Suprapubic skin (tissue), 4 donors: Measurements from ENCODE around the gene FBXO10. TPM values are rescaled to one million over a fixed set of nuclear protein-coding genes. Genes with fewer than 3 reads are reported as not detected.
A peak's percentile ranks its signal among the peaks of the same experiment; 100 is the strongest.

ENCODE experiments used
- DNase-seq, 2 donors: peaks; one replicate each; pipeline ENCODE4 v3.0.0-alpha.2; 2019; ENCODE audit warnings: low spot score in 2 of 2
- H3K27ac ChIP-seq: fragments of 200-600 bp; sonication (generic); one replicate; pipeline ENCODE4 v1.5.1; 2019
- H3K27me3 ChIP-seq: fragments of 200-600 bp; sonication (generic); one replicate; pipeline ENCODE4 v1.5.1; 2019
- H3K36me3 ChIP-seq: fragments of 200-600 bp; sonication (generic); one replicate; pipeline ENCODE4 v1.5.1; 2019
- H3K4me1 ChIP-seq: fragments of 200-600 bp; sonication (generic); one replicate; pipeline ENCODE4 v1.5.1; 2019
- H3K4me3 ChIP-seq: fragments of 200-600 bp; sonication (generic); one replicate; pipeline ENCODE4 v1.5.1; 2019; ENCODE audit warnings: mild to moderate bottlenecking
- H3K9me3 ChIP-seq: fragments of 200-600 bp; sonication (generic); one replicate; pipeline ENCODE4 v1.5.1; 2019
- EP300 ChIP-seq: sonication (generic); formaldehyde crosslinking; IDR thresholded peaks from one replicate; pipeline ENCODE4 v1.6.1; 2017; ENCODE audit warnings: antibody characterized with exemption
- POLR2A ChIP-seq, 2 donors: fragments of 450-650 bp; IDR thresholded peaks; one replicate each; pipeline ENCODE4 v1.6.1; 2017; ENCODE audit warnings: antibody characterized with exemption in 2 of 2, mild to moderate bottlenecking in 2 of 2, moderate library complexity in 2 of 2
- POLR2AphosphoS5 ChIP-seq, 3 donors: sonication (generic); formaldehyde crosslinking; IDR thresholded peaks; one replicate each; pipeline ENCODE4 v1.6.1; 2017; ENCODE audit warnings: antibody characterized with exemption in 3 of 3
- WGBS: methylation state at CpG from one replicate; pipeline ENCODE4 v1.1.5; 2018; 5-methylcytosine and 5-hydroxymethylcytosine counted together
- total RNA-seq, 4 donors: library from RNA; depleted of rRNA; stranded (reverse); fragments of >200 nt; gene quantifications; one replicate each; pipeline ENCODE4 v1.1.0, GENCODE V29; 2016
- TF ChIP-seq, protein P1 (sequence below), 2 donors: fragments of 200-600 bp in 1 of 2; fragments of 450-650 bp in 1 of 2; sonication (generic) in 1 of 2; IDR thresholded peaks; one replicate each; pipeline ENCODE4 v1.5.1; 2016 to 2019; ENCODE audit warnings: antibody characterized with exemption in 2 of 2, mild to moderate bottlenecking in 1 of 2, moderate library complexity in 1 of 2

Gene FBXO10
- total RNA-seq, 4 donors from 2014 or later = 2.7 to 4.7 (median 3.2) TPM

DNA sequence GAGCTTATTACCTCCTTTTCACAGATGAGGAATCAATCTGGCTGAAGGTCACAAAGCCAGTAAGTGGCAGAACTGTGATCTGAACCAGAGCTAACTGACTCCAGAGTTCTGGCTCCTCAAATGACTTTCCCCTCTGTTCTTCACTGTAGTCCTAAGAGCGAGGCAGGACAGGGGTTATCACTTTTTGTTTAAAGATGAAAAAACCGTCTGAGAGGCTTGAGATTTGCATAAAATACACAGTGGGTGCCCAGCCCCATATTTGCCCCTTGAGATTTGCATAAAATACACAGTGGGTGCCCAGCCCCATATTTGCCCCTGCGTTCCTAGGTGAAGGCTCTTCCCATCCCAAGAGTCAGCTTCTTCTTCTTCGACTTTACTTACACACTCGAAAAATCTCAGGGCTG lies 667 bp downstream of the FBXO10 start:
- Histone ChIP-seq H3K27ac (peak overlapping the region; percentile 59), H3K4me1 (peaks cover 18% of the 10 kb centered on the region), H3K36me3 (peaks cover 5% of the 10 kb centered on the region), H3K9me3 (no peaks in the 10 kb centered on the region), H3K27me3 (no peaks in the 10 kb centered on the region), H3K4me3 (peak overlapping the region; percentile 70)
- 7% methylated on average over 5 of the region's 5 CpGs for WGBS
- TF ChIP-seq EP300 (no peak), POLR2A (IDR thresholded peaks at IDR 0.05) (no peak)
- TF ChIP-seq, protein P1, sequence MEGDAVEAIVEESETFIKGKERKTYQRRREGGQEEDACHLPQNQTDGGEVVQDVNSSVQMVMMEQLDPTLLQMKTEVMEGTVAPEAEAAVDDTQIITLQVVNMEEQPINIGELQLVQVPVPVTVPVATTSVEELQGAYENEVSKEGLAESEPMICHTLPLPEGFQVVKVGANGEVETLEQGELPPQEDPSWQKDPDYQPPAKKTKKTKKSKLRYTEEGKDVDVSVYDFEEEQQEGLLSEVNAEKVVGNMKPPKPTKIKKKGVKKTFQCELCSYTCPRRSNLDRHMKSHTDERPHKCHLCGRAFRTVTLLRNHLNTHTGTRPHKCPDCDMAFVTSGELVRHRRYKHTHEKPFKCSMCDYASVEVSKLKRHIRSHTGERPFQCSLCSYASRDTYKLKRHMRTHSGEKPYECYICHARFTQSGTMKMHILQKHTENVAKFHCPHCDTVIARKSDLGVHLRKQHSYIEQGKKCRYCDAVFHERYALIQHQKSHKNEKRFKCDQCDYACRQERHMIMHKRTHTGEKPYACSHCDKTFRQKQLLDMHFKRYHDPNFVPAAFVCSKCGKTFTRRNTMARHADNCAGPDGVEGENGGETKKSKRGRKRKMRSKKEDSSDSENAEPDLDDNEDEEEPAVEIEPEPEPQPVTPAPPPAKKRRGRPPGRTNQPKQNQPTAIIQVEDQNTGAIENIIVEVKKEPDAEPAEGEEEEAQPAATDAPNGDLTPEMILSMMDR (IDR thresholded peaks at IDR 0.05) = no peak
- DNase-seq = no peak

DNA sequence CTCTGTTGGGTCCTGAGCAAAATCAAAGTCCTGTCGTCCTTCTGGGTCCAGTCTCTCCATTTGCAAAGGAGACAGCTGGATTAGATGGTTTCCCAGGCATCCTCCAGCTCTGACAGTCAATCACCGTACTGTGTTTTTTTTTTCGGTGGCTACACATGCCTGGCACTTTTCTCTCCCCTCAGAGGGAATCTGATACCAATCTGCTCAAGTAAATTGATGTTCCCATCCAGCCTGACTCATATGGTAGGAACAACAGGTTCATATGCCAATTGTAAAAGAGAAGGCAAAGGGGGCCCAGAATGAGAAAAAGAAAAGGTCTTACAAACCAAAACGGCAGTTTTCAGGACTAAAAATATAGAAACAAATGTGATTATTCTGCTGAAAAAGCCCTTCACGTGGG lies 1.2 kb downstream of the FBXO10 start:
- Histone ChIP-seq H3K9me3 (no peaks in the 10 kb centered on the region), H3K4me3 (peak overlapping the region; percentile 70), H3K36me3 (peaks cover 5% of the 10 kb centered on the region), H3K27ac (no peak overlapping the region), H3K27me3 (no peaks in the 10 kb centered on the region), H3K4me1 (peaks cover 18% of the 10 kb centered on the region)
- DNase-seq = no peak
- TF ChIP-seq POLR2A (IDR thresholded peaks at IDR 0.05) = no peak
- no peak for TF ChIP-seq EP300
- TF ChIP-seq, protein P1 (IDR thresholded peaks at IDR 0.05) = no peak
- TF ChIP-seq POLR2AphosphoS5 (IDR thresholded peaks at IDR 0.05) = no peak
- 60% methylated on average over 5 of the region's 5 CpGs for WGBS

DNA sequence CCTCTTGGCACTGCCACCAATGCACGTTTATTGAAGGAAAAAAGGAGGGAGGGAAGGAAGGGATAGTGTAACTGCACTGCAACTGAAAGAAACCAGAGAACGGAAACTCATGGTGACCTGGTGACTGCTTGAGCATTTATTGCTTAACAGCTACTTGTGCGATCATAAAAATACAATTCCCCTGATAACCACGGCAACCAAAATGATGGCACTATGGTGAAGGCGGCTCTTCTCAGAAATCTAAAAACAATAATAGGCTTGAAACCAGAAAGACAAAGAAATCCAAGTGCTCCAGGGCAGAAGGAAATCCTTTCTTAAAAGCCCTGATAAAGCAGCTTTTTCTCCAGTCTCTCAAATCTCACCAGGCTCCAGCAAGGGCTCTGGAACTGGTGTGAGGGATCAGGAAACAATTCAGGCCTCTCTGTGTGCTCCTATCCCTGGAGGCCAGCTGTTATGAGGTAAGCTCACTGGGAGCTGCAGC lies 1.9 kb downstream of the FBXO10 start:
- Histone ChIP-seq H3K27me3 (no peaks in the 10 kb centered on the region), H3K4me3 (no peak overlapping the region), H3K27ac (no peak overlapping the region), H3K9me3 (no peaks in the 10 kb centered on the region), H3K4me1 (peaks cover 18% of the 10 kb centered on the region), H3K36me3 (peaks cover 3% of the 10 kb centered on the region)
- TF ChIP-seq POLR2AphosphoS5 (IDR thresholded peaks at IDR 0.05) (no peak), POLR2A (IDR thresholded peaks at IDR 0.05) (no peak), EP300 (no peak)
- TF ChIP-seq, protein P1 (IDR thresholded peaks at IDR 0.05) = no peak
- no peak for DNase-seq
- WGBS = 65% methylated on average over 5 of the region's 5 CpGs

DNA sequence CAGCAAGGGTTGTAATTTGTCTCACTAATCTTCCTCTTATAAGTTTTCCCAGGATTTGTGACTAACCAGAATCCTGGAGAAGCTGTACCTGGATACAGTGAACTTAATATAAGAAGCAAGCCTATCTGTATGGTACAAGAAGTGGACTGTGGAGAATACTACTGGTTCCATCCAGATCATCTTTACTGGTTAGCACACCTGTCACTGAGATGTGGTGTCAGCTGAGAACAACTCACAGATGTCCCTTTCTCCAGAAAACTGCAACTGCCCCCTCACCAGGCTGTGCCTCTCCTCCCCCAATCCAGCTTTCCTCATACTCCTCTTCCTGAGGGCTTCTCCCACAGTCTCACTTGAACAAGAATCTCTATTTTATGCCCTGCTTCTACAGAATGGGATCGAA lies 4.9 kb downstream of the FBXO10 start:
- Histone ChIP-seq H3K27me3 (no peaks in the 10 kb centered on the region), H3K4me3 (no peak overlapping the region), H3K9me3 (no peaks in the 10 kb centered on the region), H3K27ac (no peak overlapping the region), H3K36me3 (no peaks in the 10 kb centered on the region), H3K4me1 (peaks cover 13% of the 10 kb centered on the region)
- no peak for TF ChIP-seq POLR2AphosphoS5 (IDR thresholded peaks at IDR 0.05)
- TF ChIP-seq, protein P1 (IDR thresholded peaks at IDR 0.05) = no peak
- no peak for TF ChIP-seq POLR2A (IDR thresholded peaks at IDR 0.05)
- TF ChIP-seq EP300 = no peak
- no peak for DNase-seq
- 97% methylated on average over 1 of the region's 1 CpG for WGBS

DNA sequence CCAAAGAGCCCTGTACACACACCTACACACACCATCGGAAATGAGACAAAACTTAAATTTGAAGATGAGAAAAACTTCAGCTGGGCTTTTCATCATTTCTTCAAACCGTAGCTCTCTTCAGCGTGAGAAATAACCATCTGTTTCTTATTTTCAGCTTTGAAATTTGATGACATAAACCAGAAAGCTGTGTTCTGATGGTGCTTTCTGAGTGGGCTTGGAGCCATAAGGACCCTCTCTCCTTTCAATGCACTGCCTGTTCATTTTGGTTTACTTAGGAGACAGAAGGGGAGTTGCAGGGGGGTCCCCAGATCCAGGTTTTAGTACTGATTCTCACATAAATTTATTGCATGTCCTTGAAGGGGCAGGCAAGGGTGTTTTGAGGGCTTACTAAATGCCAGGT lies 9.5 kb downstream of the FBXO10 start:
- Histone ChIP-seq H3K9me3 (no peaks in the 10 kb centered on the region), H3K4me1 (no peaks in the 10 kb centered on the region), H3K27me3 (no peaks in the 10 kb centered on the region), H3K36me3 (no peaks in the 10 kb centered on the region), H3K27ac (no peak overlapping the region), H3K4me3 (no peak overlapping the region)
- TF ChIP-seq EP300 (no peak), POLR2A (IDR thresholded peaks at IDR 0.05) (no peak), POLR2AphosphoS5 (IDR thresholded peaks at IDR 0.05) (no peak)
- TF ChIP-seq, protein P1 (IDR thresholded peaks at IDR 0.05) = no peak
- 64% methylated on average over 3 of the region's 3 CpGs for WGBS
- DNase-seq = no peak
